Measurements from ENCODE around the gene PPP1R1B.

- TF ChIP-seq CTCF (IDR thresholded peaks at IDR 0.05; ENCODE audit: poor library complexity, severe bottlenecking) (no peak), POLR2AphosphoS5 (IDR thresholded peaks at IDR 0.05) (no peak)
Observed at GRCh38 chr17:39596543-39597267, 30.0 kb upstream of the PPP1R1B start.
